NK-92 treated with Interleukin-12 subunit alpha and Interleukin-12 subunit beta, amount 100 ng/mL, for 24 hours (cell line): Measurements from ENCODE around the gene RIMS3.
A peak's percentile ranks its signal among the peaks of the same experiment; 100 is the strongest.

Source experiments
- DNase-seq: peaks from one replicate; lab custom pipeline; 2025; lab: John Stamatoyannopoulos, UW

Gene RIMS3

GRCh38 chr1:40691538-40692428 lies 26.3 kb upstream of the RIMS3 start, which contains the start of gene NFYC:
Gene NFYC (plus strand): TSS chr1:40691704. CDS start chr1:40738844, 47,140 bp downstream.
- peak; percentile 93 for DNase-seq

- no peak for DNase-seq
Measured at GRCh38 chr1:40690771-40691537, 25.5 kb upstream of the RIMS3 start.

GRCh38 chr1:40689737-40690136 lies 24.3 kb upstream of the RIMS3 start:
- no peak for DNase-seq

- DNase-seq = no peak
Measured at GRCh38 chr1:40687661-40688060, 22.2 kb upstream of the RIMS3 start.

- DNase-seq = no peak
Measured at GRCh38 chr1:40687059-40687458, 21.6 kb upstream of the RIMS3 start.

- DNase-seq = no peak
Measured at GRCh38 chr1:40684669-40685068, 19.2 kb upstream of the RIMS3 start.

GRCh38 chr1:40679165-40679953 lies 13.9 kb upstream of the RIMS3 start:
- DNase-seq = no peak

GRCh38 chr1:40676501-40676900 lies 11.0 kb upstream of the RIMS3 start:
- no peak for DNase-seq

GRCh38 chr1:40673452-40673851 lies 8.0 kb upstream of the RIMS3 start:
- DNase-seq = no peak

GRCh38 chr1:40668769-40669525 lies 3.5 kb upstream of the RIMS3 start:
- DNase-seq = peak; percentile 63

- DNase-seq = no peak
Measured at GRCh38 chr1:40664791-40665190, 691 bp downstream of the RIMS3 start.

GRCh38 chr1:40664167-40664537 lies 1.3 kb downstream of the RIMS3 start:
- no peak for DNase-seq

- no peak for DNase-seq
Measured at GRCh38 chr1:40663324-40664166, 1.9 kb downstream of the RIMS3 start.

- no peak for DNase-seq
Measured at GRCh38 chr1:40662864-40663263, 2.6 kb downstream of the RIMS3 start.

GRCh38 chr1:40662151-40662550 lies 3.3 kb downstream of the RIMS3 start:
- no peak for DNase-seq

GRCh38 chr1:40661678-40662077 lies 3.8 kb downstream of the RIMS3 start:
- no peak for DNase-seq

GRCh38 chr1:40659649-40659947 lies 5.9 kb downstream of the RIMS3 start:
- no peak for DNase-seq

- no peak for DNase-seq
Measured at GRCh38 chr1:40658751-40659648, 6.5 kb downstream of the RIMS3 start.

- DNase-seq = no peak
Measured at GRCh38 chr1:40657046-40657445, 8.4 kb downstream of the RIMS3 start.
